Measurements from ENCODE around the gene CAB39. TPM values are rescaled to one million over a fixed set of nuclear protein-coding genes. Genes with fewer than 3 reads are reported as not detected.

CAB39 gene
- total RNA-seq, 2 donors from 2014 or later = 32.3 to 34.5 TPM

- Histone ChIP-seq H3K36me3 (replicated peaks in 1 of 2; ENCODE audit: insufficient read depth in 1 of 2, low read depth in 2 of 2) (no peaks in the 10 kb centered on the region), H3K27me3 (no peaks in the 10 kb centered on the region), H3K4me1 (no peaks in the 10 kb centered on the region), H3K9me3 (no peaks in the 10 kb centered on the region), H3K27ac (no peak overlapping the region), H3K4me3 (no peak overlapping the region)
- 65 to 74% methylated on average over 4 of the region's 4 CpGs for WGBS, 2 donors
- DNase-seq = no peak
- no peak for ATAC-seq
- intact Hi-C loops (cut with DNase I) = no loop called here
- TF ChIP-seq POLR2A (IDR thresholded peaks at IDR 0.05) (no peak), CTCF (IDR thresholded peaks at IDR 0.05) (no peak)
Measured at GRCh38 chr2:230676546-230676945, 36.1 kb upstream of the CAB39 start.

DNA sequence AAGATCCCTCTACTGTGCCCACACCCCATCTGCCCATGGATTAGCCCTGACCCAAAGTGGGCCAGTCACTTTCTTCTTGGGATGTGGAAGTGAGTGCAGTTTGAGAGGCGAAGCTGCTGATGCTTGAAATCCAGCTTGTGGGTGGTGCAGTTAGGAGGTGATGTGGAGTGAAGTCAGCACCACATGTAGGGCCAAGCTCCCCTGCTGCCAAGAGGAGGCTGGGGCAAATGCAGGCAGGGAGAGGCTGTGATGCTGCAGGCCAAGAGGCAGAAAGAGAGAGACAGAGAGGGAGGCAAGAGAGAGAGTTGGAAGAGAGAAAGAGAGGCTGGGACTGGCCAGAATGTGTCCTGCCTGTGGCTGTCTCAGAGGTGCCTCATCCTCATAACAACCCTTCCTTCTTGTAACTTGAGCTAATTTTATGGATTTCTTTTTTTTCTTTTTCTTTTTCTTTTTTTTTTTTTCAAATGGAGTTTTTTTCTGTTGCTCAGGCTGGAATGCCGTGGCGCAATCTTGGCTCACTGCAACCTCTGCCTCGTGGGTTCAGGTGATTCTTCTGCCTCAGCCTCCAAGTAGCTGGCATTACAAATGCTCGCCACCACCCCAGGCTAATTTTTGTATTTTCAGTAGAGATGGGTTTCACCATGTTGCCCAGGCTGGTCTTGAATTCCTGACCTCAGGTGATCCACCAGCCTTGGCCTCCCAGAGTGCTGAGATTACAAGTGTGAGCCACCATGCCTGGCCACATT, 35.3 kb upstream of the CAB39 start:
- Histone ChIP-seq H3K27ac (no peak overlapping the region), H3K4me3 (no peak overlapping the region), H3K4me1 (no peaks in the 10 kb centered on the region), H3K36me3 (replicated peaks in 1 of 2; ENCODE audit: insufficient read depth in 1 of 2, low read depth in 2 of 2) (no peaks in the 10 kb centered on the region), H3K9me3 (no peaks in the 10 kb centered on the region), H3K27me3 (no peaks in the 10 kb centered on the region)
- intact Hi-C loops (cut with DNase I) = no loop called here
- no peak for ATAC-seq
- no peak for DNase-seq
- WGBS, 2 donors = 90% methylated on average over 5 of the region's 5 CpGs
- no peak for TF ChIP-seq POLR2A (IDR thresholded peaks at IDR 0.05)
- TF ChIP-seq CTCF (IDR thresholded peaks at IDR 0.05) = no peak

DNA sequence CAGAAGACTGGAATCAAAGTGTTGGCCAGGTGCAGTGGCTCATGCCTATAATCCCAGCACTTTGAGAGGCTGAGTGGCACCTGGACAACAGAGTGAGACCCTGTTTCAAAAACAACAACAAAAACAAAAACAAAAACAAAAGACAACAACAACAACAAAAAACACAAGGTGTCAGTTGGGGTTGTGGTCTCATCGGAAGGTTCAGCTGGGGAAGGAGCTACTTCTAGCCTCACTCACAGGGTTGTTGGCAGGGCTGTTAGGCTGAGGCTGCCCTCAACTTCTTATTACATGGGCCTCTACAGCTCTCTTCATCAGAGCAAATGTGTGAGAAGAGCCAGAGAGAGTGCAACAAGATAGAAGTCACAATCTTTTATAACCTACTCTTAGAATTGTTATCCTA, 34.6 kb upstream of the CAB39 start:
- DNase-seq (no peak), ATAC-seq (no peak)
- no peaks in the 10 kb centered on the region for H3K9me3 ChIP-seq
- H3K4me3 ChIP-seq = no peak overlapping the region
- no peak overlapping the region for H3K27ac ChIP-seq
- WGBS, 2 donors = 100% methylated on average over 1 of the region's 1 CpG
- TF ChIP-seq POLR2A (IDR thresholded peaks at IDR 0.05) = no peak
- TF ChIP-seq CTCF (IDR thresholded peaks at IDR 0.05) = no peak
- no peaks in the 10 kb centered on the region for H3K36me3 ChIP-seq (replicated peaks in 1 of 2; ENCODE audit: insufficient read depth in 1 of 2, low read depth in 2 of 2)
- intact Hi-C loops (cut with DNase I) = no loop called here
- H3K4me1 ChIP-seq = no peaks in the 10 kb centered on the region
- no peaks in the 10 kb centered on the region for H3K27me3 ChIP-seq

GRCh38 chr2:230678451-230678850, 34.2 kb upstream of the CAB39 start:
- TF ChIP-seq CTCF (IDR thresholded peaks at IDR 0.05) (no peak), POLR2A (IDR thresholded peaks at IDR 0.05) (no peak)
- no peaks in the 10 kb centered on the region for H3K36me3 ChIP-seq (replicated peaks in 1 of 2; ENCODE audit: insufficient read depth in 1 of 2, low read depth in 2 of 2)
- no peak overlapping the region for H3K27ac ChIP-seq
- no peak overlapping the region for H3K4me3 ChIP-seq
- intact Hi-C loops (cut with DNase I) = no loop called here
- no peaks in the 10 kb centered on the region for H3K4me1 ChIP-seq
- H3K27me3 ChIP-seq = no peaks in the 10 kb centered on the region
- DNase-seq (no peak), ATAC-seq (no peak)
- H3K9me3 ChIP-seq = no peaks in the 10 kb centered on the region
